Central memory CD8-positive, alpha-beta T cell (primary cell): Measurements from ENCODE around the gene TSC22D3.
A peak's percentile ranks its signal among the peaks of the same experiment; 100 is the strongest.

Experiments used
- ATAC-seq: fragments of 150-1000 bp; cut with Tn5 transposase; replicated peaks from 2 replicates; pipeline ENCODE4 v1.10.0; 2022; ENCODE audit warnings: mild to moderate bottlenecking, moderate FRiP score, moderate number of reproducible peaks; ENCODE audit not compliant: poor library complexity, severe bottlenecking; ENCODE audit errors: extremely low read depth
- DNase-seq, 2 donors: peaks; one replicate each; pipeline ENCODE4 v3.0.0; 2021; ENCODE audit warnings: low spot score in 2 of 2
- H3K27ac Mint-ChIP-seq: one replicate; pipeline ENCODE4 v1.8.0; 2022; ENCODE audit warnings: low read depth, mild to moderate bottlenecking, moderate library complexity, mixed read lengths
- H3K27me3 Mint-ChIP-seq: one replicate; pipeline ENCODE4 v1.8.0; 2022; ENCODE audit warnings: mixed read lengths
- H3K36me3 Mint-ChIP-seq: one replicate; pipeline ENCODE4 v1.8.0; 2022; ENCODE audit warnings: mild to moderate bottlenecking, moderate library complexity, mixed read lengths; ENCODE audit not compliant: insufficient read depth
- H3K4me1 Mint-ChIP-seq: one replicate; pipeline ENCODE4 v1.8.0; 2022; ENCODE audit warnings: mixed read lengths
- H3K4me3 Mint-ChIP-seq: one replicate; pipeline ENCODE4 v1.8.0; 2022; ENCODE audit warnings: mild to moderate bottlenecking, moderate library complexity, mixed read lengths
- H3K9me3 Mint-ChIP-seq: one replicate; pipeline ENCODE4 v1.8.0; 2022; ENCODE audit warnings: mixed read lengths

TSC22D3 gene

GRCh38 chrX:107773906-107774435 is 1.6 kb downstream of the TSC22D3 start:
- Mint-ChIP-seq H3K27me3 (no peaks in the 10 kb centered on the region), H3K9me3 (no peaks in the 10 kb centered on the region), H3K4me3 (peak overlapping the region; percentile 17), H3K4me1 (peaks cover 20% of the 10 kb centered on the region), H3K27ac (no peak overlapping the region), H3K36me3 (peaks cover 8% of the 10 kb centered on the region)
- ATAC-seq (no peak), DNase-seq (no peak)

GRCh38 chrX:107773206-107773605 is 2.4 kb downstream of the TSC22D3 start:
- Mint-ChIP-seq H3K4me1 (peaks cover 20% of the 10 kb centered on the region), H3K9me3 (no peaks in the 10 kb centered on the region), H3K36me3 (peaks cover 8% of the 10 kb centered on the region), H3K27ac (no peak overlapping the region), H3K4me3 (no peak overlapping the region), H3K27me3 (no peaks in the 10 kb centered on the region)
- DNase-seq = no peak
- ATAC-seq = no peak

- H3K9me3 Mint-ChIP-seq = no peaks in the 10 kb centered on the region
- no peak overlapping the region for H3K27ac Mint-ChIP-seq
- H3K4me1 Mint-ChIP-seq = peaks cover 6% of the 10 kb centered on the region
- H3K27me3 Mint-ChIP-seq = no peaks in the 10 kb centered on the region
- peaks cover 2% of the 10 kb centered on the region for H3K36me3 Mint-ChIP-seq
- H3K4me3 Mint-ChIP-seq = no peak overlapping the region
- no peak for DNase-seq
- no peak for ATAC-seq
These were observed 5.8 kb downstream of the TSC22D3 start for GRCh38 chrX:107769581-107770317.

GRCh38 chrX:107768051-107768450 is 7.5 kb downstream of the TSC22D3 start:
- ATAC-seq (no peak), DNase-seq (no peak)
- H3K36me3 Mint-ChIP-seq = peaks cover 2% of the 10 kb centered on the region
- H3K4me1 Mint-ChIP-seq = no peaks in the 10 kb centered on the region
- no peaks in the 10 kb centered on the region for H3K9me3 Mint-ChIP-seq
- H3K27me3 Mint-ChIP-seq = no peaks in the 10 kb centered on the region
- H3K4me3 Mint-ChIP-seq = no peak overlapping the region
- H3K27ac Mint-ChIP-seq = no peak overlapping the region

GRCh38 chrX:107766470-107767150 is 9.0 kb downstream of the TSC22D3 start:
- DNase-seq = no peak
- H3K27ac Mint-ChIP-seq = no peak overlapping the region
- H3K4me1 Mint-ChIP-seq = no peaks in the 10 kb centered on the region
- H3K27me3 Mint-ChIP-seq = no peaks in the 10 kb centered on the region
- ATAC-seq = no peak
- H3K9me3 Mint-ChIP-seq = no peaks in the 10 kb centered on the region
- peaks cover 2% of the 10 kb centered on the region for H3K36me3 Mint-ChIP-seq
- H3K4me3 Mint-ChIP-seq = no peak overlapping the region

- Mint-ChIP-seq H3K27me3 (no peaks in the 10 kb centered on the region), H3K27ac (no peak overlapping the region), H3K4me1 (no peaks in the 10 kb centered on the region), H3K9me3 (no peaks in the 10 kb centered on the region), H3K4me3 (no peak overlapping the region), H3K36me3 (peaks cover 2% of the 10 kb centered on the region)
- no peak for ATAC-seq
- DNase-seq = no peak
These were observed 10.6 kb downstream of the TSC22D3 start for GRCh38 chrX:107764845-107765608.

GRCh38 chrX:107763647-107764046 is 11.9 kb downstream of the TSC22D3 start:
- H3K4me3 Mint-ChIP-seq = no peak overlapping the region
- H3K4me1 Mint-ChIP-seq = peaks cover 8% of the 10 kb centered on the region
- H3K27ac Mint-ChIP-seq = peak overlapping the region; percentile 8
- no peaks in the 10 kb centered on the region for H3K27me3 Mint-ChIP-seq
- ATAC-seq (no peak), DNase-seq (no peak)
- H3K9me3 Mint-ChIP-seq = no peaks in the 10 kb centered on the region
- H3K36me3 Mint-ChIP-seq = peaks cover 7% of the 10 kb centered on the region

GRCh38 chrX:107760304-107761077 is 15.1 kb downstream of the TSC22D3 start:
- ATAC-seq (no peak), DNase-seq (no peak)
- H3K4me3 Mint-ChIP-seq = no peak overlapping the region
- no peaks in the 10 kb centered on the region for H3K27me3 Mint-ChIP-seq
- H3K9me3 Mint-ChIP-seq = no peaks in the 10 kb centered on the region
- H3K27ac Mint-ChIP-seq = no peak overlapping the region
- H3K36me3 Mint-ChIP-seq = peaks cover 7% of the 10 kb centered on the region
- peaks cover 15% of the 10 kb centered on the region for H3K4me1 Mint-ChIP-seq

GRCh38 chrX:107758231-107758766 is 17.3 kb downstream of the TSC22D3 start:
- peak overlapping the region; percentile 35 for H3K27ac Mint-ChIP-seq
- H3K36me3 Mint-ChIP-seq = peaks cover 7% of the 10 kb centered on the region

GRCh38 chrX:107755721-107756120 is 19.9 kb downstream of the TSC22D3 start:
- H3K36me3 Mint-ChIP-seq = peaks cover 7% of the 10 kb centered on the region
- ATAC-seq = no peak
- H3K9me3 Mint-ChIP-seq = no peaks in the 10 kb centered on the region
- no peaks in the 10 kb centered on the region for H3K27me3 Mint-ChIP-seq
- no peak for DNase-seq
- H3K4me1 Mint-ChIP-seq = peaks cover 15% of the 10 kb centered on the region
- no peak overlapping the region for H3K27ac Mint-ChIP-seq
- H3K4me3 Mint-ChIP-seq = no peak overlapping the region

More at GRCh38 chrX:107758231-107758766, 17.3 kb downstream of the TSC22D3 start:
- DNase-seq (no peak), ATAC-seq (no peak)
- Mint-ChIP-seq H3K27me3 (no peaks in the 10 kb centered on the region), H3K4me1 (peaks cover 15% of the 10 kb centered on the region), H3K4me3 (no peak overlapping the region), H3K9me3 (no peaks in the 10 kb centered on the region)

GRCh38 chrX:107753187-107753586 is 22.4 kb downstream of the TSC22D3 start:
- Mint-ChIP-seq H3K36me3 (no peaks in the 10 kb centered on the region), H3K27ac (no peak overlapping the region), H3K4me1 (peaks cover 11% of the 10 kb centered on the region), H3K27me3 (no peaks in the 10 kb centered on the region), H3K9me3 (no peaks in the 10 kb centered on the region), H3K4me3 (no peak overlapping the region)
- DNase-seq = no peak
- no peak for ATAC-seq

- H3K9me3 Mint-ChIP-seq = no peaks in the 10 kb centered on the region
- no peaks in the 10 kb centered on the region for H3K27me3 Mint-ChIP-seq
- H3K36me3 Mint-ChIP-seq = no peaks in the 10 kb centered on the region
- H3K27ac Mint-ChIP-seq = no peak overlapping the region
- ATAC-seq (no peak), DNase-seq (no peak)
- no peak overlapping the region for H3K4me3 Mint-ChIP-seq
- peaks cover 6% of the 10 kb centered on the region for H3K4me1 Mint-ChIP-seq
These were observed 22.9 kb downstream of the TSC22D3 start for GRCh38 chrX:107752714-107753113.
